ENCODE data around the gene LTK.

- TF ChIP-seq TAF1 (IDR thresholded peaks at IDR 0.05; ENCODE audit: low read depth) (no peak; the same call in 1 of the 2 replicates), CEBPB (IDR thresholded peaks at IDR 0.05) (no peak), REST (IDR thresholded peaks at IDR 0.05; ENCODE audit: low read depth) (no peak), EP300 (IDR thresholded peaks at IDR 0.05; ENCODE audit: borderline replicate concordance) (no peak), ZBTB7A (IDR thresholded peaks at IDR 0.05; ENCODE audit: low read depth) (no peak)
Measured at GRCh38 chr15:41492597-41493204, 20.9 kb downstream of the LTK start.

Data from Ishikawa (cell line).